ENCODE data around the gene PTPRU. TPM values are rescaled to one million over a fixed set of nuclear protein-coding genes. Genes with fewer than 3 reads are reported as not detected.

PTPRU gene
- total RNA-seq, 1 donor from 2014 or later = 3.5 TPM

DNA sequence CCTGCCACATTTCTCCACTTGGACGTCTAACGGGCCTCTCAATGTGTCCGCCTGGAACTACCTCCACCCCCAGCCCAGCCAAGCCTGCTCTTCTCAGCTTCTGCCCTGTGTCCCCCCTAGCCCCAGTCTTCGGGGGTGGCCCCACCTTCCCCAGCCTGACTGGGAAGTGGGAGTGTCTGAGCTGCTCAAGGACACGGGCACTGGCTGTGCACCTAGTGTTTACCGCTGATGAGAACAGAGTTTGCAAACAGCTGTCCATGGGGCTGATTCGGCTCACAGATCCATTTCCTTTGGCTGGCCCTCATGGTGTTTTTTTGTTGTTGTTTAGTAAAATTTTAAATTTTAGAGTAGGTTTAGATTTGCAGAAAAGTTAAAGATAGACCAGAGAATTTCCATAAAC, 121.1 kb downstream of the PTPRU start:
- no peaks in the 10 kb centered on the region for H3K36me3 Mint-ChIP-seq (ENCODE audit: unreplicated experiment)
- no peaks in the 10 kb centered on the region for H3K4me1 Mint-ChIP-seq (ENCODE audit: unreplicated experiment)
- no peak overlapping the region for H3K27ac Mint-ChIP-seq (ENCODE audit: unreplicated experiment)
- DNase-seq (ENCODE audit: extremely low spot score, unreplicated experiment) = no peak
- TF ChIP-seq, protein P1, sequence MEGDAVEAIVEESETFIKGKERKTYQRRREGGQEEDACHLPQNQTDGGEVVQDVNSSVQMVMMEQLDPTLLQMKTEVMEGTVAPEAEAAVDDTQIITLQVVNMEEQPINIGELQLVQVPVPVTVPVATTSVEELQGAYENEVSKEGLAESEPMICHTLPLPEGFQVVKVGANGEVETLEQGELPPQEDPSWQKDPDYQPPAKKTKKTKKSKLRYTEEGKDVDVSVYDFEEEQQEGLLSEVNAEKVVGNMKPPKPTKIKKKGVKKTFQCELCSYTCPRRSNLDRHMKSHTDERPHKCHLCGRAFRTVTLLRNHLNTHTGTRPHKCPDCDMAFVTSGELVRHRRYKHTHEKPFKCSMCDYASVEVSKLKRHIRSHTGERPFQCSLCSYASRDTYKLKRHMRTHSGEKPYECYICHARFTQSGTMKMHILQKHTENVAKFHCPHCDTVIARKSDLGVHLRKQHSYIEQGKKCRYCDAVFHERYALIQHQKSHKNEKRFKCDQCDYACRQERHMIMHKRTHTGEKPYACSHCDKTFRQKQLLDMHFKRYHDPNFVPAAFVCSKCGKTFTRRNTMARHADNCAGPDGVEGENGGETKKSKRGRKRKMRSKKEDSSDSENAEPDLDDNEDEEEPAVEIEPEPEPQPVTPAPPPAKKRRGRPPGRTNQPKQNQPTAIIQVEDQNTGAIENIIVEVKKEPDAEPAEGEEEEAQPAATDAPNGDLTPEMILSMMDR (IDR thresholded peaks at IDR 0.05) = no peak
- H3K9me3 Mint-ChIP-seq (ENCODE audit: unreplicated experiment) = no peaks in the 10 kb centered on the region
- H3K4me3 Mint-ChIP-seq (ENCODE audit: unreplicated experiment) = no peak overlapping the region
- H3K27me3 Mint-ChIP-seq (ENCODE audit: unreplicated experiment) = peaks cover 9% of the 10 kb centered on the region

DNA sequence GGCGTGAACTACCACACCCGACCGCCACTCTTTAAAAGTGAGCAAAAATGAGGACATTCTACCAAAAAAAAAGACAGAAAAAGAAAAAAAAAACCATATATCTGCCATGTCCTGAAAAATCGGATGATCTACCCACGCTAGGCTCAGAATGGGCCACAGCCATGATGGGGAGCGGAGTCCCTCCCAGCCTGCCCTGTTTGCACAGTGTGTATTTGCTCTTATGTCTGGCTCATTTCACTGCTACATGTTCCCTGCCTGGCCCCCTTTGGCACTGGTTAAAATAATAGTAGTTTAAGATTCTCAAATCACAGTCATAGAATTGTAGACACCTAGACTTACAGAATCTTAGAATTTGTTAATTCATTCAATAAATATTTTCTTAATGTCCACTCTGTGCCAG, 121.9 kb downstream of the PTPRU start:
- H3K27ac Mint-ChIP-seq (ENCODE audit: unreplicated experiment) = no peak overlapping the region
- no peaks in the 10 kb centered on the region for H3K36me3 Mint-ChIP-seq (ENCODE audit: unreplicated experiment)
- TF ChIP-seq, protein P1 (IDR thresholded peaks at IDR 0.05) = no peak

DNA sequence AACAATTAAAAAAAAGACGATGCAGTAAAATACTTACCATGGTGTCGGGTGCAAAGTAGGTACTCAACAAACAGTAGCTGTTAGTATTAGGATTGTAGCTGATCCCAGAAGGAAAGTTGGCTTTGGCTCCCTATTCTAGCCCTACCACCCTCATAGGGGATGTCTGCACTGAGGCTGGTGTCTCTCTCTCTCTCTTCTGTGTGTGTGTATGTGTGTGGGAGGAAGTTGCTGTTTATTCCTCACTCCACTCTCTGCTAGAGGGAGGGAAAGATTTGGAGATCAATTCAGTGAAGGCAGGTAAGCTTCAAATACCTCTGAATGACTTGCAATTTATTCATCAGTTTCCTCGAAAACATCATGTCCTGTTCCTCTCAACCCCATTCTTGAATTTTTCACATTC, 124.4 kb downstream of the PTPRU start:
- Mint-ChIP-seq H3K27ac (ENCODE audit: unreplicated experiment) (no peak overlapping the region), H3K36me3 (ENCODE audit: unreplicated experiment) (no peaks in the 10 kb centered on the region), H3K4me1 (ENCODE audit: unreplicated experiment) (no peaks in the 10 kb centered on the region), H3K9me3 (ENCODE audit: unreplicated experiment) (no peaks in the 10 kb centered on the region), H3K27me3 (ENCODE audit: unreplicated experiment) (peaks cover 9% of the 10 kb centered on the region), H3K4me3 (ENCODE audit: unreplicated experiment) (no peak overlapping the region)
- TF ChIP-seq, protein P1 (IDR thresholded peaks at IDR 0.05) = no peak
- DNase-seq (ENCODE audit: extremely low spot score, unreplicated experiment) = no peak

More for the DNA sequence above, 121.9 kb downstream of the PTPRU start:
- Mint-ChIP-seq H3K27me3 (ENCODE audit: unreplicated experiment) (peaks cover 9% of the 10 kb centered on the region), H3K9me3 (ENCODE audit: unreplicated experiment) (no peaks in the 10 kb centered on the region), H3K4me3 (ENCODE audit: unreplicated experiment) (no peak overlapping the region), H3K4me1 (ENCODE audit: unreplicated experiment) (no peaks in the 10 kb centered on the region)
- DNase-seq (ENCODE audit: extremely low spot score, unreplicated experiment) = no peak

DNA sequence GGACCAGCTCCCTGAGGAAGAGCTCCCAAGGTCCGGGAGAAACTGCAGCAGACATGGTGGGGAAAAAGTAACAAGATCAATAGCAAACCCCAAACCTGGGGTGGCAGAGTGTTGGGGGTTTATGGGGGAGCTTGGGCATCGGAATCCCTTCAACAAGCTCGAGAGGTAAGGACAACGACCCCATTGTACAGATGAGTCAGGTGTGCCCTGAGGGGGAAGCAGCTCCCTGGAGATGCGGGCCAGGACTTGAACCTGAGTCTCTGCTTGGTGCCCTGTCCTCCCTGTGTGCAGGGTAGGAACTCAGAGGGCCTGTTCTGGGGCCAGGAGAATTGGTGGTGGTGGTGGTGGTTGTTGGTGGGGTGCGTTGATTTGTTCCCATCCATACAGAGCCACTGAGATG, 125.4 kb downstream of the PTPRU start:
- no peaks in the 10 kb centered on the region for H3K9me3 Mint-ChIP-seq (ENCODE audit: unreplicated experiment)
- TF ChIP-seq, protein P1 (IDR thresholded peaks at IDR 0.05) = no peak
- no peaks in the 10 kb centered on the region for H3K36me3 Mint-ChIP-seq (ENCODE audit: unreplicated experiment)
- no peak overlapping the region for H3K4me3 Mint-ChIP-seq (ENCODE audit: unreplicated experiment)
- H3K27me3 Mint-ChIP-seq (ENCODE audit: unreplicated experiment) = peaks cover 9% of the 10 kb centered on the region
- no peak overlapping the region for H3K27ac Mint-ChIP-seq (ENCODE audit: unreplicated experiment)
- DNase-seq (ENCODE audit: extremely low spot score, unreplicated experiment) = no peak
- H3K4me1 Mint-ChIP-seq (ENCODE audit: unreplicated experiment) = no peaks in the 10 kb centered on the region

DNA sequence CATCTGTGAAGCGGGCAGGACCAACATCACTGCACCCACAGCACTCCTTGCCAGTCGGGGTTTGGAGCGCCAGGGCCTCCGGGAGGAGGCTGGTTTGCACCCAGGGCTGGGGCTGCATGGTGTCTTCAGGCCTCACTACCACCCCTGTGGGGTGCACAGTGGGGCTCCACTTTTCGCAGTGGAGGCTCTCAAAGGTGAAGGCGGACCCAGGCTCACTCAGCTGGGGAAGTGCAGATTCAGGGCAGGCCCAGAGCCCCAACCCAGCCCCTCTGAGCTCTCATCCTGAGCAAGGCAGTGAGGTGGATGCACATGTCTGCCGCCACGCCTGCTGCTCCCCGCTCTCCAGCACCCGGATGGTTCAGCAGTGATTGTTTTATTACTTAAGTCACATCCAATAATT, 125.8 kb downstream of the PTPRU start:
- Mint-ChIP-seq H3K9me3 (ENCODE audit: unreplicated experiment) (no peaks in the 10 kb centered on the region), H3K27me3 (ENCODE audit: unreplicated experiment) (peaks cover 9% of the 10 kb centered on the region), H3K27ac (ENCODE audit: unreplicated experiment) (no peak overlapping the region), H3K4me1 (ENCODE audit: unreplicated experiment) (no peaks in the 10 kb centered on the region), H3K36me3 (ENCODE audit: unreplicated experiment) (no peaks in the 10 kb centered on the region), H3K4me3 (ENCODE audit: unreplicated experiment) (no peak overlapping the region)
- no peak for DNase-seq (ENCODE audit: extremely low spot score, unreplicated experiment)
- TF ChIP-seq, protein P1 (IDR thresholded peaks at IDR 0.05) = no peak

All from osteocyte (in vitro differentiated cells).